Stimulated activated effector memory CD8-positive, alpha-beta T cell treated with anti-CD3 and anti-CD28 coated beads, Interleukin-12 subunit alpha, Interleukin-12 subunit beta, amount 100 ng/mL, for 72 hours (primary cell): Measurements from ENCODE around the gene TNFSF8.

Experiments
- ATAC-seq: fragments of 150-1000 bp; cut with Tn5 transposase; 2 replicates; pipeline ENCODE4 v1.10.0; 2021
- DNase-seq, 2 donors: peaks; one replicate each; pipeline ENCODE4 v3.0.0; 2021 to 2022; ENCODE audit warnings: low spot score in 2 of 2
- H3K27ac Mint-ChIP-seq: one replicate; pipeline ENCODE4 v1.8.0; 2022; ENCODE audit warnings: mild to moderate bottlenecking, mixed read lengths
- H3K36me3 Mint-ChIP-seq: one replicate; pipeline ENCODE4 v1.8.0; 2022; ENCODE audit warnings: mild to moderate bottlenecking, mixed read lengths
- H3K4me1 Mint-ChIP-seq: one replicate; pipeline ENCODE4 v1.8.0; 2022; ENCODE audit warnings: mixed read lengths
- H3K4me3 Mint-ChIP-seq: one replicate; pipeline ENCODE4 v1.8.0; 2022; ENCODE audit warnings: mild to moderate bottlenecking, mixed read lengths
- H3K9me3 Mint-ChIP-seq: one replicate; pipeline ENCODE4 v1.8.0; 2022; ENCODE audit warnings: mixed read lengths

Gene TNFSF8

DNA sequence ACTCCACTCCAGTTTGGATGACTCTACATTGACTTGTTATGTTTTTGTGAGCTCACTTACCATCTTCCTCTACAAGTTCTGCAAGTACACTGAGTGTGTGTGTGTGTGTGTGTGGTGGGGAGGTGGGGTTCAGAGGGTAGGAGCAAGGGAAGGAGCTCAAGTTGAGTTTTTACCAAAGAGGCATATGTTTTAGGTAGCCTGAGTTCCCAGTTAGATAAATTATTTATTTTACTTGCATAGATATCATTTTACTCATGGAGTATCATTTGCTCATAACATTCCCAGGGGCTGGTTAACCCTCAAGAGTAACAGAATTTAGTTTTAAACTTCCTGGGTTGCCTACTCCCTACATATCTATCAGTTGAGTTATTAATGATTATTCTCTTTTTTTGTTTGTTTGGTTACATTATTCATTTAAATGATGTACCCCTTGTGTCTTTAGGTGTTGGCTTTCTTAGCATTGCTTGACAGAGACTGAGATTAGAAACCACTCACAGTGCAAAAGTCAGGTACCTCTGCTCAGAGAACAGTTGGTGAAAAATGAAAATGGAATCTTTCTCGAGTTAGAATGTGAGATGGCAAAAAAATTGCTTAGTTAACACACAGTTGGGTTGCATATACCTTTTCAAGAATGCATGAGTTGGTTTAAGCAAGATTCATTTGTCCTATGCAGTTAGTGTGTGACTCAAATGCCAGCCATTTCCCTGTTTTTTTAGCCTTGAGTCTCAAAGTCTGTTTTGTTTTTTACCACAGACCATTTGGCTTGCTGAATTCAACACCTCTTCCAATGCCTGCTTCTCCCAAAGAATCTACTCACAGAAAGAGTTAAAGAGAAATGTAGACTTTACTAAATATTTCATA lies 29.2 kb downstream of the TNFSF8 start:
- Mint-ChIP-seq H3K27ac (peak overlapping the region; percentile 95), H3K4me1 (peaks cover 41% of the 10 kb centered on the region), H3K36me3 (peaks cover 17% of the 10 kb centered on the region), H3K9me3 (no peaks in the 10 kb centered on the region), H3K4me3 (no peak overlapping the region)
- DNase-seq (peak in 1 of 2 donors; percentile 22), ATAC-seq (peak; percentile 19)

DNA sequence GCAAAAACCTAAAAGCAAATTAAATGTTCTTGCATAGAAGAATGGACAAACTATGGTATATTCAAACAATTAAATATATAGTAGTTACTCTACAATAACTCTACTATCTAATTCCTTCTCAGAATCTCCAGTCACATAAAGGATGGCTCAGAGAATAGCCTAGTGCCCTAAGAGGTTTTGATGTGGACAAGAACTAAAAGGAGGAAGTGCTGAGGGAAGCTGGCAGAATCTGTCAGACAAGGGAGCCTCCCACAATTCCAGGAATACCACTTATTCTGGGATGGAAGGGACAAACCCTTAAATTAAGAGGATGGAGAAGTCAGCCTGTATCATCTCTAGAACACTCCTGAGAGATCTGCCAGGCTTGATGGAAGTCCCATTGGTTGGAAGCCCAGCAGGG lies 30.4 kb downstream of the TNFSF8 start:
- no peaks in the 10 kb centered on the region for H3K9me3 Mint-ChIP-seq
- H3K4me3 Mint-ChIP-seq, result no peak overlapping the region
- H3K4me1 Mint-ChIP-seq, result peaks cover 52% of the 10 kb centered on the region
- H3K36me3 Mint-ChIP-seq, result peaks cover 17% of the 10 kb centered on the region
- ATAC-seq (no peak), DNase-seq (no peak)
- no peak overlapping the region for H3K27ac Mint-ChIP-seq

GRCh38 chr9:114899461-114899860 lies 30.9 kb downstream of the TNFSF8 start:
- peaks cover 58% of the 10 kb centered on the region for H3K4me1 Mint-ChIP-seq
- peaks cover 17% of the 10 kb centered on the region for H3K36me3 Mint-ChIP-seq
- DNase-seq, result peak in 1 of 2 donors; percentile 47
- ATAC-seq, result no peak
- H3K9me3 Mint-ChIP-seq, result no peaks in the 10 kb centered on the region
- H3K27ac Mint-ChIP-seq, result no peak overlapping the region
- no peak overlapping the region for H3K4me3 Mint-ChIP-seq

GRCh38 chr9:114898741-114899140 lies 31.6 kb downstream of the TNFSF8 start:
- H3K4me3 Mint-ChIP-seq, result no peak overlapping the region
- H3K36me3 Mint-ChIP-seq, result peaks cover 15% of the 10 kb centered on the region
- peak; percentile 62 for ATAC-seq
- no peak overlapping the region for H3K27ac Mint-ChIP-seq
- no peaks in the 10 kb centered on the region for H3K9me3 Mint-ChIP-seq
- H3K4me1 Mint-ChIP-seq, result peaks cover 60% of the 10 kb centered on the region
- DNase-seq, result peak; percentile 43 to 80

DNA sequence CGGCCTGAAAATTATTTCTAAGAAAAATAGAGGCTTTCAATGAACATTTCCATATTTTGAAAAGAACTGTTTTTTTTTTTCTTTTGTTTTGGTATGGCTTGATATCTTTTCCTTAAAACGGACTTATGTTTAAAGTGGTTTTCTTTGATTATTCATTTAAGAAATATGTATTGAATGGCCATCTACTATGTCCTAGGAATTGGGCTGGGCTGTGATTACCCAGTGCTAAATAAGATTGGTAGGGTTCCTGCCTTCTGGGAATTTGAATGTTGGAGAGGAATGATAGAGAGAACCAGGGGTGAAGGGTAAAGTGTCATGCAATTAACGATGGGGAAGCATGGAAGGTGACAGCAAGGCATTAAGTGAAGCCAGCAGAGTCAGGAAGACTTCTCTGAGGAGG lies 33.2 kb downstream of the TNFSF8 start:
- ATAC-seq (no peak), DNase-seq (no peak)
- H3K27ac Mint-ChIP-seq, result no peak overlapping the region
- H3K9me3 Mint-ChIP-seq, result no peaks in the 10 kb centered on the region
- H3K4me1 Mint-ChIP-seq, result peaks cover 57% of the 10 kb centered on the region
- no peaks in the 10 kb centered on the region for H3K36me3 Mint-ChIP-seq
- no peak overlapping the region for H3K4me3 Mint-ChIP-seq

DNA sequence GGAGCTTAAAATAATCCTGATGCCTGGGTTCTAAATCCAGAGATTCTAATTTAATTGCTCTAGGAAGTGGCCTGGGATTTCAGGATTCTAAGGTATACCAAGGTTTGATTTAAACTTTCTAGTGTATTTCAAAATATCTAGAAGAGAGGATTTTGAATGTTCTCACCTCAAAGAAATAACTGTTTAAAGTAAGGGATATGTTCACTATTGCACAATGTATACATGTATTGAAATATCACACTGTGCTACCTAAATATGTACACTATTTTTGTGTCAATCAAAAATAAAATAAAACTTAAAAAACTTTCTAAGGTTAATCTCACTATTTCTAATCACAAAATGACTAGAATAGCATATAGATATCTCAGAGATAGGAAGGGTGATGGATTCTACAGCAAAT lies 34.0 kb downstream of the TNFSF8 start:
- no peak overlapping the region for H3K4me3 Mint-ChIP-seq
- no peak overlapping the region for H3K27ac Mint-ChIP-seq
- no peaks in the 10 kb centered on the region for H3K36me3 Mint-ChIP-seq
- DNase-seq, result no peak
- H3K4me1 Mint-ChIP-seq, result peaks cover 52% of the 10 kb centered on the region
- no peak for ATAC-seq
- no peaks in the 10 kb centered on the region for H3K9me3 Mint-ChIP-seq

DNA sequence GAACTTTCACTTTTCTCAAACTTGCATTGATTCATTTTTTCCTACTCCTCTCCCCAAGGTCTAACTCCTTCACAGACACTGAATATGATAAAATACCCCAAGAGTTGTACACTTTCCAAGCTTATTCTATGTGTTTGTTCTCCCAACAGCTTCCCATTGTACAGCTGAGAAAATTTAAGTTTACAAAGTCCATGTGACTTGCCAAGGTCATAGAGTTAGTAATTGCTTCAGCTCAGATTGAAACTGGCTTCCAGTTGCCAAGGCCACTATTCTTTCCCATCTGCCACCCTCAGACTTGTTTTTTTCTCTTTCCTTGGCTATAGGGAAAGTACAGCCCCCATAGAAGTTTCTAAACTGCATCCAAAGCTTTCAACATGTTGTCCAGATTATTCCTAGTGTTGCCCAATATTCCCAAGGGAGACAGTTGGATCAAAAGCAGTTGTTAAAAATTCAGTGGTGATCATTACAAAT lies 34.8 kb downstream of the TNFSF8 start:
- peaks cover 52% of the 10 kb centered on the region for H3K4me1 Mint-ChIP-seq
- DNase-seq, result no peak
- H3K9me3 Mint-ChIP-seq, result no peaks in the 10 kb centered on the region
- peak overlapping the region; percentile 87 for H3K27ac Mint-ChIP-seq
- ATAC-seq, result no peak
- H3K36me3 Mint-ChIP-seq, result no peaks in the 10 kb centered on the region
- H3K4me3 Mint-ChIP-seq, result no peak overlapping the region

DNA sequence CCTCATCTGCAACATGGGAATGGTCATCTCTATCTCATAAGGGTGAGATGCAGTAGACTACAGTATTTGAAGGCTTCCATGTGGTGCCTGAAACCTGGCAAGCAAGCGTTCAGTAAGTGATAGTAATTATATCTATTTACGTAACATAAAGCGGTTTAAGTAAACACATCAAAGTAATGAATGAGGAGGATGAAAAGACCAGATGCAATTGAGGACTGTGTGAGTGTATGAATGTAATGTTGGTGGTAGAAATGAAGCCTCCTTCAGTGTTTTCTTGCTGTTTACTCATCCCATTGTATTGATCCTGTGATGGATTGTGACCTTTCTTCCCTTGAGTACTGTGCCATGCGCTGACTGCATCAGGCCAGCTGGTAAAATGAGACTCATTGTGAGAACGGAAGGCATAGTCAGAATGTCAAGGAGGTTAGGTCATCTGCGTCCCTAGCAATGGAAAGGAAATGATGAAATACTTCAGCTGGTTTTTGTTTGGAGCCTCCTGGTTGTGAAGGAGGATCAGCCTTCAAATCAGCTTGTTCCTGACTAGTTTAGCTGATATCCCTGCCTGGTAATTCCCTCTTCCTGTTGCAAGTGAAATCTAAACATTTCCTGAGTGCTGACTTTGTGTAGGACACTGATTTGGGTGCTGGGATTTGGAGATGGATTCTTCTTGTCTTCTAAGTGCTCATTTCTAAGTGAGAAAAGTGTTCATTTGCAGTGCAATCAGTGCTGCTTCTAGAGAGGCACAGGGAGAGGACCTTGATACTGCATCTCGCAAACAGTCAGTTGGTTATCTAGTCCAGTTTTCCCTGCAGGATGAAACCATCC lies 35.6 kb downstream of the TNFSF8 start:
- H3K4me3 Mint-ChIP-seq, result peak overlapping the region; percentile 14
- peaks cover 55% of the 10 kb centered on the region for H3K4me1 Mint-ChIP-seq
- ATAC-seq (peak; percentile 94), DNase-seq (peak in 1 of 2 donors; percentile 68)
- no peaks in the 10 kb centered on the region for H3K36me3 Mint-ChIP-seq
- H3K9me3 Mint-ChIP-seq, result no peaks in the 10 kb centered on the region
- H3K27ac Mint-ChIP-seq, result peak overlapping the region; percentile 87

DNA sequence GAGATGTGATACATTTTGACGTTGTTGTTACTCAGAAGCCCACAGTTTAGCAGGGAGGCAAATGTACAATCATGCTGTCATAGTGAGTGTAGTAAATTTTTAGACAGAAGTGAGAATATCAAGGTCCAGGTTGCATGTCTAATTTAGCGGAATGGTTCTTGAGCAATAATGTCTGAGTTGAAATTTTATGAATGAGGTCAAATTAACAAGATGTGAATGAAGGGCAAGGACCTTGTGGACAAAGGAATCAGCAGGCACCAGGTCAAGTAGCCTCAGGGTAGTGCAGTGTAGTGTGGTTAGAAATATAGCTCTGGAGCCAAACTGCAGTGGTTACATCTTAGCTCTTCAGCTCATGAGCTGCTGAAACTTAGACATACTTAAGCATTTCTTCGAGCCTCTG lies 36.2 kb downstream of the TNFSF8 start:
- peak overlapping the region; percentile 14 for H3K4me3 Mint-ChIP-seq
- ATAC-seq (peak; percentile 1), DNase-seq (no peak)
- H3K9me3 Mint-ChIP-seq, result no peaks in the 10 kb centered on the region
- peaks cover 61% of the 10 kb centered on the region for H3K4me1 Mint-ChIP-seq
- no peaks in the 10 kb centered on the region for H3K36me3 Mint-ChIP-seq
- H3K27ac Mint-ChIP-seq, result peak overlapping the region; percentile 87

GRCh38 chr9:114893221-114894010 lies 37.0 kb downstream of the TNFSF8 start:
- peaks cover 66% of the 10 kb centered on the region for H3K4me1 Mint-ChIP-seq
- ATAC-seq (peak; percentile 56), DNase-seq (no peak)
- H3K27ac Mint-ChIP-seq, result peak overlapping the region; percentile 87
- no peaks in the 10 kb centered on the region for H3K9me3 Mint-ChIP-seq
- H3K4me3 Mint-ChIP-seq, result peak overlapping the region; percentile 14
- H3K36me3 Mint-ChIP-seq, result no peaks in the 10 kb centered on the region

DNA sequence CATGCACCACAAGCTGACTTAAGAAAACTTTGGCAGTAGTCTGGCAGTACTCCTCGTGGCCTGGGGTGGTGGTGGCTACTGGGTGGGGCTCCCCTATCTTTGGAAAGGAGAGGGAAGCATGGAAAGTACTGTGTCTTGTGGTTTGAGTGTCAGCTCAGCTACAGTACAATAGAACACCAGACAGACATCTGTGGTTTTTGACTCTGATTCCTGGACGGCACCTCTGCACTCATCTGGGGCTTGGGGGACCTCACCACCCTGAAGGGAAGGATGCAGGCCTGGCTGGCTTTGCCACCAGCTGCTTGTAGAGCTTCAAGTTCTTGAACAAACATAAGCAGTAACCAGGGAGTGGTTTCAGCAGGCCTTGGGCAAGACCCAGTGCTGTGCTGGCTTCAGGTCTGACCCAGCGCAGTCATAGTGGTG lies 40.6 kb downstream of the TNFSF8 start:
- DNase-seq (peak in 1 of 2 donors; percentile 63), ATAC-seq (peak; percentile 53)
- Mint-ChIP-seq H3K9me3 (no peaks in the 10 kb centered on the region), H3K36me3 (no peaks in the 10 kb centered on the region), H3K27ac (peak overlapping the region; percentile 78), H3K4me1 (peaks cover 59% of the 10 kb centered on the region), H3K4me3 (no peak overlapping the region)

DNA sequence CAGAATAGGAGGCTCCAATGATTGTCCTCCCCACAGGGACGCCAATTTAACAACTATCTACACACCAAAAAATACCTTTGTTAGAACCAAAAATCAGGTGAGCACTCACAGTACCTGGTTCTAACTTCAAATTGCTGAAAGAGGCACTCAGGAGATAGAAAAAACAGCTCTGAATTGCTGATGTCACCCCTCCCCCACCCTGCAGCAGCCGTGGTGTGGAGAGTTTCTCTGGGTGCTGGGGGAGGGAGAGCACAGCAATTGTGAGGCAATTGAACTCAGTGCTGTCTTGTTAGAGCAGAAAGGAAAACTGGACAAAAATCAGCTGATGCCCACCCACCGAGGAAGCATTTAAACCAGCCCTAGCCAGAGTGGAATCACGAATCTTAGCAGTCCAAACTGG lies 41.8 kb downstream of the TNFSF8 start:
- Mint-ChIP-seq H3K4me1 (peaks cover 47% of the 10 kb centered on the region), H3K9me3 (no peaks in the 10 kb centered on the region), H3K4me3 (no peak overlapping the region), H3K36me3 (no peaks in the 10 kb centered on the region), H3K27ac (no peak overlapping the region)
- DNase-seq, result no peak
- ATAC-seq, result no peak

- Mint-ChIP-seq H3K4me3 (no peak overlapping the region), H3K4me1 (peaks cover 40% of the 10 kb centered on the region), H3K36me3 (no peaks in the 10 kb centered on the region), H3K27ac (no peak overlapping the region), H3K9me3 (no peaks in the 10 kb centered on the region)
- DNase-seq (no peak), ATAC-seq (no peak)
Measured at GRCh38 chr9:114887963-114888362, 42.4 kb downstream of the TNFSF8 start.

- Mint-ChIP-seq H3K4me3 (no peak overlapping the region), H3K36me3 (no peaks in the 10 kb centered on the region), H3K4me1 (peaks cover 18% of the 10 kb centered on the region), H3K27ac (no peak overlapping the region), H3K9me3 (no peaks in the 10 kb centered on the region)
- ATAC-seq (no peak), DNase-seq (no peak)
Measured at GRCh38 chr9:114884787-114885452, 45.5 kb downstream of the TNFSF8 start.
